ENCODE data around the gene DNAJC9.

Gene DNAJC9

GRCh38 chr10:73234695-73235094 is 12.4 kb downstream of the DNAJC9 start:
- Histone ChIP-seq H3K36me3 (ENCODE audit: insufficient read depth, insufficient read length, low read length) (peaks cover 75% of the 10 kb centered on the region), H3K9ac (ENCODE audit: insufficient read length, low read depth) (no peak overlapping the region), H3K27me3 (ENCODE audit: insufficient read depth, insufficient read length) (no peaks in the 10 kb centered on the region), H3K4me1 (ENCODE audit: insufficient read depth, insufficient read length) (no peaks in the 10 kb centered on the region), H3K9me3 (ENCODE audit: insufficient read depth, low read length) (no peaks in the 10 kb centered on the region), H3K4me3 (ENCODE audit: insufficient read length, low read depth) (no peak overlapping the region)
- TF ChIP-seq YY1 (IDR thresholded peaks at IDR 0.05; ENCODE audit: insufficient read depth, insufficient read length): no peak
- no peak for DNase-seq (ENCODE audit: low read depth, low spot score)

GRCh38 chr10:73233883-73234282 is 13.2 kb downstream of the DNAJC9 start:
- Histone ChIP-seq H3K4me1 (ENCODE audit: insufficient read depth, insufficient read length) (no peaks in the 10 kb centered on the region), H3K36me3 (ENCODE audit: insufficient read depth, insufficient read length, low read length) (peaks cover 67% of the 10 kb centered on the region), H3K4me3 (ENCODE audit: insufficient read length, low read depth) (no peak overlapping the region), H3K9ac (ENCODE audit: insufficient read length, low read depth) (no peak overlapping the region), H3K27me3 (ENCODE audit: insufficient read depth, insufficient read length) (no peaks in the 10 kb centered on the region), H3K9me3 (ENCODE audit: insufficient read depth, low read length) (no peaks in the 10 kb centered on the region)
- TF ChIP-seq SUZ12 (IDR thresholded peaks at IDR 0.05; ENCODE audit: extremely low read depth, insufficient read depth, insufficient read length): no peak
- TF ChIP-seq ZNF274 (IDR thresholded peaks at IDR 0.05; ENCODE audit: low read depth, low read length): no peak
- no peak for TF ChIP-seq YY1 (IDR thresholded peaks at IDR 0.05; ENCODE audit: insufficient read depth, insufficient read length)
- no peak for DNase-seq (ENCODE audit: low read depth, low spot score)

- Histone ChIP-seq H3K9me3 (ENCODE audit: insufficient read depth, low read length) (no peaks in the 10 kb centered on the region), H3K27me3 (ENCODE audit: insufficient read depth, insufficient read length) (no peaks in the 10 kb centered on the region), H3K9ac (ENCODE audit: insufficient read length, low read depth) (no peak overlapping the region), H3K36me3 (ENCODE audit: insufficient read depth, insufficient read length, low read length) (peaks cover 58% of the 10 kb centered on the region), H3K4me3 (ENCODE audit: insufficient read length, low read depth) (no peak overlapping the region), H3K4me1 (ENCODE audit: insufficient read depth, insufficient read length) (no peaks in the 10 kb centered on the region)
- TF ChIP-seq ZNF274 (IDR thresholded peaks at IDR 0.05; ENCODE audit: low read depth, low read length) (no peak), SUZ12 (IDR thresholded peaks at IDR 0.05; ENCODE audit: extremely low read depth, insufficient read depth, insufficient read length) (no peak)
- no peak for DNase-seq (ENCODE audit: low read depth, low spot score)
These were observed 14.2 kb downstream of the DNAJC9 start for GRCh38 chr10:73232887-73233286.

- no peak for DNase-seq (ENCODE audit: low read depth, low spot score)
- no peaks in the 10 kb centered on the region for H3K27me3 ChIP-seq (ENCODE audit: insufficient read depth, insufficient read length)
- no peak for TF ChIP-seq ZNF274 (IDR thresholded peaks at IDR 0.05; ENCODE audit: low read depth, low read length)
- no peak for TF ChIP-seq YY1 (IDR thresholded peaks at IDR 0.05; ENCODE audit: insufficient read depth, insufficient read length)
- TF ChIP-seq SUZ12 (IDR thresholded peaks at IDR 0.05; ENCODE audit: extremely low read depth, insufficient read depth, insufficient read length): no peak
- no peak overlapping the region for H3K9ac ChIP-seq (ENCODE audit: insufficient read length, low read depth)
- no peaks in the 10 kb centered on the region for H3K9me3 ChIP-seq (ENCODE audit: insufficient read depth, low read length)
- no peaks in the 10 kb centered on the region for H3K4me1 ChIP-seq (ENCODE audit: insufficient read depth, insufficient read length)
- H3K4me3 ChIP-seq (ENCODE audit: insufficient read length, low read depth): no peak overlapping the region
- H3K36me3 ChIP-seq (ENCODE audit: insufficient read depth, insufficient read length, low read length): peaks cover 34% of the 10 kb centered on the region
These were observed 17.5 kb downstream of the DNAJC9 start for GRCh38 chr10:73229567-73229966.

- Histone ChIP-seq H3K4me1 (ENCODE audit: insufficient read depth, insufficient read length) (no peaks in the 10 kb centered on the region), H3K9ac (ENCODE audit: insufficient read length, low read depth) (no peak overlapping the region), H3K36me3 (ENCODE audit: insufficient read depth, insufficient read length, low read length) (peaks cover 22% of the 10 kb centered on the region), H3K4me3 (ENCODE audit: insufficient read length, low read depth) (no peak overlapping the region), H3K27me3 (ENCODE audit: insufficient read depth, insufficient read length) (no peaks in the 10 kb centered on the region), H3K9me3 (ENCODE audit: insufficient read depth, low read length) (no peaks in the 10 kb centered on the region)
- no peak for DNase-seq (ENCODE audit: low read depth, low spot score)
- TF ChIP-seq YY1 (IDR thresholded peaks at IDR 0.05; ENCODE audit: insufficient read depth, insufficient read length) (no peak), SUZ12 (IDR thresholded peaks at IDR 0.05; ENCODE audit: extremely low read depth, insufficient read depth, insufficient read length) (no peak), ZNF274 (IDR thresholded peaks at IDR 0.05; ENCODE audit: low read depth, low read length) (no peak)
These were observed 18.8 kb downstream of the DNAJC9 start for GRCh38 chr10:73228247-73228646.

GRCh38 chr10:73226663-73227062 is 20.4 kb downstream of the DNAJC9 start:
- no peak for TF ChIP-seq SUZ12 (IDR thresholded peaks at IDR 0.05; ENCODE audit: extremely low read depth, insufficient read depth, insufficient read length)
- no peak for TF ChIP-seq ZNF274 (IDR thresholded peaks at IDR 0.05; ENCODE audit: low read depth, low read length)
- no peak for TF ChIP-seq YY1 (IDR thresholded peaks at IDR 0.05; ENCODE audit: insufficient read depth, insufficient read length)
- no peak overlapping the region for H3K4me3 ChIP-seq (ENCODE audit: insufficient read length, low read depth)
- H3K27me3 ChIP-seq (ENCODE audit: insufficient read depth, insufficient read length): no peaks in the 10 kb centered on the region
- peaks cover 7% of the 10 kb centered on the region for H3K36me3 ChIP-seq (ENCODE audit: insufficient read depth, insufficient read length, low read length)
- H3K9ac ChIP-seq (ENCODE audit: insufficient read length, low read depth): no peak overlapping the region
- H3K9me3 ChIP-seq (ENCODE audit: insufficient read depth, low read length): no peaks in the 10 kb centered on the region
- no peak for DNase-seq (ENCODE audit: low read depth, low spot score)
- H3K4me1 ChIP-seq (ENCODE audit: insufficient read depth, insufficient read length): no peaks in the 10 kb centered on the region

GRCh38 chr10:73225518-73225917 is 21.5 kb downstream of the DNAJC9 start:
- DNase-seq (ENCODE audit: low read depth, low spot score): no peak
- Histone ChIP-seq H3K4me1 (ENCODE audit: insufficient read depth, insufficient read length) (no peaks in the 10 kb centered on the region), H3K36me3 (ENCODE audit: insufficient read depth, insufficient read length, low read length) (peaks cover 1% of the 10 kb centered on the region), H3K9me3 (ENCODE audit: insufficient read depth, low read length) (no peaks in the 10 kb centered on the region), H3K27me3 (ENCODE audit: insufficient read depth, insufficient read length) (no peaks in the 10 kb centered on the region), H3K9ac (ENCODE audit: insufficient read length, low read depth) (no peak overlapping the region), H3K4me3 (ENCODE audit: insufficient read length, low read depth) (no peak overlapping the region)
- TF ChIP-seq YY1 (IDR thresholded peaks at IDR 0.05; ENCODE audit: insufficient read depth, insufficient read length) (no peak), ZNF274 (IDR thresholded peaks at IDR 0.05; ENCODE audit: low read depth, low read length) (no peak), SUZ12 (IDR thresholded peaks at IDR 0.05; ENCODE audit: extremely low read depth, insufficient read depth, insufficient read length) (no peak)

GRCh38 chr10:73220989-73221388 is 26.1 kb downstream of the DNAJC9 start:
- no peak for TF ChIP-seq YY1 (IDR thresholded peaks at IDR 0.05; ENCODE audit: insufficient read depth, insufficient read length)
- TF ChIP-seq ZNF274 (IDR thresholded peaks at IDR 0.05; ENCODE audit: low read depth, low read length): no peak
- no peak for TF ChIP-seq SUZ12 (IDR thresholded peaks at IDR 0.05; ENCODE audit: extremely low read depth, insufficient read depth, insufficient read length)
- no peak for DNase-seq (ENCODE audit: low read depth, low spot score)
- Histone ChIP-seq H3K9ac (ENCODE audit: insufficient read length, low read depth) (no peak overlapping the region), H3K27me3 (ENCODE audit: insufficient read depth, insufficient read length) (no peaks in the 10 kb centered on the region), H3K4me3 (ENCODE audit: insufficient read length, low read depth) (no peak overlapping the region), H3K9me3 (ENCODE audit: insufficient read depth, low read length) (no peaks in the 10 kb centered on the region), H3K36me3 (ENCODE audit: insufficient read depth, insufficient read length, low read length) (peaks cover 15% of the 10 kb centered on the region), H3K4me1 (ENCODE audit: insufficient read depth, insufficient read length) (no peaks in the 10 kb centered on the region)
